Uterus (tissue), 4 donors: ENCODE data around the gene GNGT1. TPM values are rescaled to one million over a fixed set of nuclear protein-coding genes. Genes with fewer than 3 reads are reported as not detected.

Source experiments
- DNase-seq, 2 donors: peaks; one replicate each; pipeline ENCODE4 v3.0.0-alpha.2; 2019 to 2020
- H3K27ac ChIP-seq, 2 donors: fragments of 200-600 bp; sonication (generic); 1 replicate in 1 of 2; 2 replicates in 1 of 2; pipeline ENCODE4 v1.5.1; 2016 to 2018
- H3K27me3 ChIP-seq, 2 donors: fragments of 200-600 bp; sonication (generic); one replicate each; pipeline ENCODE4 v1.5.1; 2018 to 2019; ENCODE audit warnings: control low read depth in 1 of 2
- H3K36me3 ChIP-seq, 2 donors: fragments of 200-600 bp; sonication (generic); one replicate each; pipeline ENCODE4 v1.5.1; 2019; ENCODE audit warnings: control low read depth in 1 of 2
- H3K4me1 ChIP-seq, 2 donors: fragments of 200-600 bp; sonication (generic); one replicate each; pipeline ENCODE4 v1.5.1; 2018 to 2019; ENCODE audit warnings: control low read depth in 1 of 2
- H3K4me3 ChIP-seq, 2 donors: fragments of 200-600 bp; sonication (generic); 1 replicate in 1 of 2; 2 replicates in 1 of 2; pipeline ENCODE4 v1.5.1; 2018 to 2019; ENCODE audit warnings: mild to moderate bottlenecking in 1 of 2
- H3K9me3 ChIP-seq, 2 donors: fragments of 200-600 bp; sonication (generic); one replicate each; pipeline ENCODE4 v1.5.1; 2019; ENCODE audit warnings: control low read depth in 1 of 2
- POLR2A ChIP-seq, 2 donors: fragments of 450-650 bp; IDR thresholded peaks; one replicate each; pipeline ENCODE4 v1.6.1; 2016; ENCODE audit warnings: antibody characterized with exemption in 2 of 2, mild to moderate bottlenecking in 1 of 2, moderate library complexity in 1 of 2
- intact Hi-C: fragments of 100-400 bp; cut with DNase I; formaldehyde crosslinking; loops from one replicate; pipeline ENCODE4 v1.15.1; 2023; ENCODE audit warnings: low total_unique reads
- total RNA-seq, 4 donors: library from RNA; depleted of rRNA in 3 of 4; stranded (reverse); fragments of >200 nt in 3 of 4; gene quantifications; one replicate each; pipeline versions ENCODE4 v1.1.0 to v1.2.4, GENCODE V29; 2014 to 2023
- TF ChIP-seq, protein P1 (sequence below), 4 experiments: fragments of 200-600 bp in 2 of 4; fragments of 450-650 bp in 2 of 4; sonication (generic) in 2 of 4; IDR thresholded peaks; one replicate each; pipeline ENCODE4 v1.5.1; 2016 to 2019; ENCODE audit warnings: antibody characterized with exemption in 4 of 4, mild to moderate bottlenecking in 2 of 4, moderate library complexity in 1 of 4
- donor health status: DM: yes; HTN: yes; CAD: no.

Gene GNGT1
- total RNA-seq, 4 donors from 2014 or later = not detected

DNA sequence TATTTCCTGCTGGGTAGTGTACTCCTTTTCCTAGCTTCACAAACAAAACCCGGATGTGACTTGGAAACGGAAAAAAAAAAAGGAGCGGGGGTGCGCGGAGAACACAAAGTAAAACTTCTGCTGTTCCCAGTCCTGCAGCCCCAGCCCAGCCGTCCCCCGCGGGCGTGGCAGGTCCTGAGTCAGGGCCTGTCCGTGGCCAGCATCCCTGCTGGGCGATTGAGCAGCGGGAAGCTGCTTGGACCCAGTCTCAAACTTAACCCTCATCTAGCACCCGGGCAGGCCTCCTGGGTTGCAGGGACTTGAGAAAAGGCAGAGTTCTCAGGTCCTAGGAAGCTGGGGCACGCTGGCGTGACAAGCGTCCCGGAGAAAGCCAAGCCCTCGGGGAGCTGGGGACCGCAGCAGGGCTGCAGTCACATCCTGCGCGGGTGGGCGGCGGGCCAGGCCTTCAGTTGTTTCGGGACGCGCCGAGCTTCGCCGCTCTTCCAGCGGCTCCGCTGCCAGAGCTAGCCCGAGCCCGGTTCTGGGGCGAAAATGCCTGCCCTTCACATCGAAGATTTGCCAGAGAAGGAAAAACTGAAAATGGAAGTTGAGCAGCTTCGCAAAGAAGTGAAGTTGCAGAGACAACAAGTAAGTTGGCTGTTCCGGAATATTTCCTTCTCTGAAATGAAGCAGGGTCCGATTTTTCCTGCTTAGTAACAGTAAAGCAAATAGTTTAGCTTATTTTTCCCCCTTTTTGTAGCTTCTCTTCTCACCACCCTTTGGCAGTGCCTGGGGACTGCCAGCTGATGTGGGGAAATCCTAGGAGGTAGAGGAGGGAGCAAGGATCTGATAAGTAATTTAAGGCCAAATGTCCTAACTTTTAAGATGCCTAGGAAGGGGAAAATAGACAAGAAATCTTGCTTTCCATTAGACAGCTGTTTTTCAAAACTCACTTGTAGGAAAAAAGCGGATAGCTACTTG lies 15.5 kb downstream of the GNGT1 start, which contains the start of gene GNG11:
TSS of gene GNG11 (plus strand) at position 129 of the 960 bp plus-strand sequence. CDS start at position 532, 403 bp downstream.
- peak within 1 kb of the TSS; percentile 76 to 81 for H3K4me3 ChIP-seq
- TF ChIP-seq, protein P1, sequence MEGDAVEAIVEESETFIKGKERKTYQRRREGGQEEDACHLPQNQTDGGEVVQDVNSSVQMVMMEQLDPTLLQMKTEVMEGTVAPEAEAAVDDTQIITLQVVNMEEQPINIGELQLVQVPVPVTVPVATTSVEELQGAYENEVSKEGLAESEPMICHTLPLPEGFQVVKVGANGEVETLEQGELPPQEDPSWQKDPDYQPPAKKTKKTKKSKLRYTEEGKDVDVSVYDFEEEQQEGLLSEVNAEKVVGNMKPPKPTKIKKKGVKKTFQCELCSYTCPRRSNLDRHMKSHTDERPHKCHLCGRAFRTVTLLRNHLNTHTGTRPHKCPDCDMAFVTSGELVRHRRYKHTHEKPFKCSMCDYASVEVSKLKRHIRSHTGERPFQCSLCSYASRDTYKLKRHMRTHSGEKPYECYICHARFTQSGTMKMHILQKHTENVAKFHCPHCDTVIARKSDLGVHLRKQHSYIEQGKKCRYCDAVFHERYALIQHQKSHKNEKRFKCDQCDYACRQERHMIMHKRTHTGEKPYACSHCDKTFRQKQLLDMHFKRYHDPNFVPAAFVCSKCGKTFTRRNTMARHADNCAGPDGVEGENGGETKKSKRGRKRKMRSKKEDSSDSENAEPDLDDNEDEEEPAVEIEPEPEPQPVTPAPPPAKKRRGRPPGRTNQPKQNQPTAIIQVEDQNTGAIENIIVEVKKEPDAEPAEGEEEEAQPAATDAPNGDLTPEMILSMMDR (IDR thresholded peaks at IDR 0.05) = no peak
- TF ChIP-seq POLR2A (IDR thresholded peaks at IDR 0.05) = peak; percentile 32 to 40
- peak within 1 kb of the TSS; percentile 98 for H3K27ac ChIP-seq
- intact Hi-C loops = no loop called here
- no peaks in the 10 kb centered on the region for H3K4me1 ChIP-seq
- no peaks in the 10 kb centered on the region for H3K27me3 ChIP-seq
- peak; percentile 75 to 79 for DNase-seq
- no peaks in the 10 kb centered on the region for H3K9me3 ChIP-seq
- no peaks in the 10 kb centered on the region for H3K36me3 ChIP-seq

DNA sequence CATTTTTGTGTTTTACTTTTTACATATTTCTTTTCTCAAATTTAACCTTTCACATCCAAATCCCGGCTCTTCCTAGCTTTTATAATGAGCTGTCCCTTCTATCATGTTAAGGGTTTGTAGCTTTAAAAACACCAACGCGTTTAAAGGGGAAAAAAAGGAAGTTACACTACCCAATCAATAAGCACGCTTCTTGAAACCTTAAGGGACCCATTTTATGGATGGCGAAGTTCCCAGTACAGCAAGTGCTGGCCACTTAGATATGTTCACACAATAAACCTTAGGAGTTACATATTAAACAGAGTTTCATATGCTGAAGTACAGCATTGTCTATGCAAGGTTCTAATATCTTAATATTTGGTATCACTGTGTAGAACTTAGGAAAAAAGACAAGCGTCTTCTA lies 16.9 kb downstream of the GNGT1 start:
- peak overlapping the region; percentile 98 for H3K27ac ChIP-seq
- no peak for DNase-seq
- no peak for TF ChIP-seq POLR2A (IDR thresholded peaks at IDR 0.05)
- TF ChIP-seq, protein P1 (IDR thresholded peaks at IDR 0.05) = no peak
- H3K4me1 ChIP-seq = no peaks in the 10 kb centered on the region
- no peaks in the 10 kb centered on the region for H3K36me3 ChIP-seq
- H3K9me3 ChIP-seq = no peaks in the 10 kb centered on the region
- no peaks in the 10 kb centered on the region for H3K27me3 ChIP-seq
- intact Hi-C loops = no loop called here
- H3K4me3 ChIP-seq = peak overlapping the region; percentile 76 to 81

DNA sequence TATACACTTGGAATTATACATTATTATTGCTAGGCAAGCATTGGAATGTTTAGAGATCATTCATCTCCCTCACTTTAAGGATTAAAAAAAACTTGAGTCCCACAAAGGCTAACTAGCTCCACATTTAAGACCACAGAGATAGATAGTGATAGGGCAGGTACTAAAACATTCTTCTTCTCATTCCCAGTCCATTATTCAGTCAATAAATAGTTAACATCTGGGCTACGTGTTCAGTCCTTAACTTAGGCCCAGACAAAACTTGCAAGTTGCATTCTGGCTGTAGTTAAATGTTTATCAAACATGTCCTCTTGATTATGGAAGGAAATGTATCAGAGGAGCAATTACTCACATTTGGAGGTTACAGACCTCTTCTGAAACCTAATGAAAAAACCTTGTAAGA lies 17.6 kb downstream of the GNGT1 start:
- Histone ChIP-seq H3K27ac (peak overlapping the region; percentile 98), H3K9me3 (no peaks in the 10 kb centered on the region), H3K4me1 (no peaks in the 10 kb centered on the region), H3K27me3 (no peaks in the 10 kb centered on the region), H3K4me3 (peak overlapping the region; percentile 76 to 81), H3K36me3 (no peaks in the 10 kb centered on the region)
- DNase-seq = no peak
- TF ChIP-seq, protein P1 (IDR thresholded peaks at IDR 0.05) = no peak
- no peak for TF ChIP-seq POLR2A (IDR thresholded peaks at IDR 0.05)
- intact Hi-C loops = no loop called here

DNA sequence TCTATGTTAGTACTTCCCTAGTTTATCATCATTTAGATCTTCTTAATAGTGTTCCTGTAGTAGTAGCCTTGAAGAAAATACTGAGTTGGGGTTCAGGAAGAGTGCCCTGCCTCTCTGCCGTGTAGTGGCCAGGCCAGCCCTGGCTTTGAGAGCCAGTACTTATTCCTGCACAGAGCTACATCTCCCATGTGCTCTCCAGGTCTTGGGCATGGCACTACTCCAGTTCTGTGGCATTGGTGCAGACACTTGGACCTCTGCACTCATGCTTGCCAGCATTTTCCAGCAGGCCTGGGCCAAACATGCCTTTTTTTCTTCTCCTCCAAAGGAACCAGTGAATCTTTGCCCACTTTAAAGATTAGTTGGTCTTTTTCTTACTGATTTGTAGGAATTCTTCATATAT lies 20.4 kb downstream of the GNGT1 start:
- Histone ChIP-seq H3K27ac (peak overlapping the region; percentile 65 to 71), H3K36me3 (no peaks in the 10 kb centered on the region), H3K4me3 (no peak overlapping the region), H3K27me3 (no peaks in the 10 kb centered on the region), H3K9me3 (no peaks in the 10 kb centered on the region), H3K4me1 (no peaks in the 10 kb centered on the region)
- TF ChIP-seq, protein P1 (IDR thresholded peaks at IDR 0.05) = no peak
- TF ChIP-seq POLR2A (IDR thresholded peaks at IDR 0.05) = no peak
- DNase-seq = no peak
- intact Hi-C loops = no loop called here

DNA sequence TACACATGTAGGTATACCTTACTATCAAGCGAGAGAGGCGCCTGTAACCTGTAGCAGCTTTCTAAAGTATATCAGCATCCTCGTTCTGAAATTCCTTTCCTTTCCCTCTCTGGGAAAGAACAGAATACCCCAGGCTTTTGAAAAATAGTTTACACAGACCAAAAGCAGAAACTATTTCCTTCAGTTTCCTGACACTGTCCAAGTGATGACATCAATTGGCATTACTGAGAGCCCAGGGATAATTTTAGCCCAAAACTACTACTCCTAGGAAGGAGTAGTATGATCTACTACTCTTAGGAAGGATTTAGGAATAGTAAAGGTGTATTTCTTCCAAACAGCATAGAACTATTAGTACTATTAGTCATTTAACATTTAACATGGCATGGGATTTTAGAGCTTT lies 21.2 kb downstream of the GNGT1 start:
- peak overlapping the region; percentile 65 to 71 for H3K27ac ChIP-seq
- H3K9me3 ChIP-seq = no peaks in the 10 kb centered on the region
- no peaks in the 10 kb centered on the region for H3K4me1 ChIP-seq
- no peaks in the 10 kb centered on the region for H3K27me3 ChIP-seq
- no peaks in the 10 kb centered on the region for H3K36me3 ChIP-seq
- no peak for DNase-seq
- TF ChIP-seq, protein P1 (IDR thresholded peaks at IDR 0.05) = no peak
- no peak for TF ChIP-seq POLR2A (IDR thresholded peaks at IDR 0.05)
- intact Hi-C loops = no loop called here
- no peak overlapping the region for H3K4me3 ChIP-seq
